CD1c-positive myeloid dendritic cell (primary cell): ENCODE measurements around the gene GAB2.

ENCODE experiments used
- DNase-seq: peaks from one replicate; pipeline ENCODE4 v3.0.0-alpha.2; 2016; ENCODE audit errors: extremely low spot score

Gene GAB2

GRCh38 chr11:78221396-78222315 is 196.0 kb downstream of the GAB2 start:
- DNase-seq = no peak

GRCh38 chr11:78220218-78221157 is 197.1 kb downstream of the GAB2 start:
- no peak for DNase-seq

GRCh38 chr11:78219493-78220217 is 198.0 kb downstream of the GAB2 start:
- DNase-seq = no peak

- DNase-seq = no peak
Observed at GRCh38 chr11:78218707-78219492, 198.7 kb downstream of the GAB2 start.

GRCh38 chr11:78217650-78218541 is 199.7 kb downstream of the GAB2 start:
- no peak for DNase-seq

GRCh38 chr11:78216571-78217287 is 200.9 kb downstream of the GAB2 start:
- no peak for DNase-seq

GRCh38 chr11:78216021-78216420 is 201.6 kb downstream of the GAB2 start:
- no peak for DNase-seq

GRCh38 chr11:78214331-78215194 is 203.1 kb downstream of the GAB2 start:
- no peak for DNase-seq

- no peak for DNase-seq
Observed at GRCh38 chr11:78213526-78214330, 203.9 kb downstream of the GAB2 start.

GRCh38 chr11:78212586-78213371 is 204.8 kb downstream of the GAB2 start:
- no peak for DNase-seq

GRCh38 chr11:78211565-78211964 is 206.1 kb downstream of the GAB2 start:
- no peak for DNase-seq

- DNase-seq = no peak
Observed at GRCh38 chr11:78210000-78210608, 207.5 kb downstream of the GAB2 start.

- no peak for DNase-seq
Observed at GRCh38 chr11:78209478-78209877, 208.1 kb downstream of the GAB2 start.

GRCh38 chr11:78208257-78209165 is 209.1 kb downstream of the GAB2 start:
- DNase-seq = no peak
